ENCODE results near the gene FRMPD4. TPM values are rescaled to one million over a fixed set of nuclear protein-coding genes. Genes with fewer than 3 reads are reported as not detected.

Gene FRMPD4
- total RNA-seq, 1 donor = 1.8 TPM

GRCh38 chrX:12363216-12363615 lies 224.9 kb downstream of the FRMPD4 start:
- no peak overlapping the region for H3K27ac ChIP-seq (ENCODE audit: low read depth, low read length)
- H3K9me3 ChIP-seq (ENCODE audit: low read depth, low read length) = no peaks in the 10 kb centered on the region
- no peak overlapping the region for H3K4me3 ChIP-seq (ENCODE audit: insufficient read depth, low read length)
- H3K4me1 ChIP-seq (ENCODE audit: insufficient read depth, low read length) = peaks cover 8% of the 10 kb centered on the region
- H2AFZ ChIP-seq (ENCODE audit: low read length) = no peak overlapping the region
- no peaks in the 10 kb centered on the region for H3K79me2 ChIP-seq (ENCODE audit: insufficient read depth, low read length)
- no peak for DNase-seq (ENCODE audit: insufficient read length, low spot score, missing footprints)
- H4K20me1 ChIP-seq (ENCODE audit: insufficient read depth, low read length) = no peaks in the 10 kb centered on the region
- H3K27me3 ChIP-seq (ENCODE audit: insufficient read depth, low read length) = no peaks in the 10 kb centered on the region
- TF ChIP-seq CTCF (IDR thresholded peaks at IDR 0.05; ENCODE audit: extremely low read depth, low read depth, low read length) = no peak
- H3K36me3 ChIP-seq (ENCODE audit: insufficient read depth, low read length) = no peaks in the 10 kb centered on the region
- no peak overlapping the region for H3K4me2 ChIP-seq (ENCODE audit: insufficient read depth, low read length)

GRCh38 chrX:12366440-12366839 lies 228.2 kb downstream of the FRMPD4 start:
- Histone ChIP-seq H2AFZ (ENCODE audit: low read length) (no peak overlapping the region), H3K36me3 (ENCODE audit: insufficient read depth, low read length) (no peaks in the 10 kb centered on the region), H3K27ac (ENCODE audit: low read depth, low read length) (no peak overlapping the region), H3K4me3 (ENCODE audit: insufficient read depth, low read length) (no peak overlapping the region), H3K4me1 (ENCODE audit: insufficient read depth, low read length) (peaks cover 8% of the 10 kb centered on the region), H3K79me2 (ENCODE audit: insufficient read depth, low read length) (no peaks in the 10 kb centered on the region), H3K27me3 (ENCODE audit: insufficient read depth, low read length) (no peaks in the 10 kb centered on the region), H3K9me3 (ENCODE audit: low read depth, low read length) (no peaks in the 10 kb centered on the region), H4K20me1 (ENCODE audit: insufficient read depth, low read length) (no peaks in the 10 kb centered on the region), H3K4me2 (ENCODE audit: insufficient read depth, low read length) (no peak overlapping the region)
- TF ChIP-seq CTCF (IDR thresholded peaks at IDR 0.05; ENCODE audit: extremely low read depth, low read depth, low read length) = no peak
- no peak for DNase-seq (ENCODE audit: insufficient read length, low spot score, missing footprints)

- Histone ChIP-seq H3K4me1 (ENCODE audit: insufficient read depth, low read length) (peaks cover 5% of the 10 kb centered on the region), H3K79me2 (ENCODE audit: insufficient read depth, low read length) (no peaks in the 10 kb centered on the region), H4K20me1 (ENCODE audit: insufficient read depth, low read length) (no peaks in the 10 kb centered on the region), H3K36me3 (ENCODE audit: insufficient read depth, low read length) (no peaks in the 10 kb centered on the region), H3K27me3 (ENCODE audit: insufficient read depth, low read length) (no peaks in the 10 kb centered on the region), H3K4me3 (ENCODE audit: insufficient read depth, low read length) (no peak overlapping the region), H2AFZ (ENCODE audit: low read length) (no peak overlapping the region), H3K27ac (ENCODE audit: low read depth, low read length) (no peak overlapping the region), H3K9me3 (ENCODE audit: low read depth, low read length) (no peaks in the 10 kb centered on the region), H3K4me2 (ENCODE audit: insufficient read depth, low read length) (no peak overlapping the region)
- TF ChIP-seq CTCF (IDR thresholded peaks at IDR 0.05; ENCODE audit: extremely low read depth, low read depth, low read length) = no peak
- no peak for DNase-seq (ENCODE audit: insufficient read length, low spot score, missing footprints)
Measured at GRCh38 chrX:12367254-12367653, 229.0 kb downstream of the FRMPD4 start.

GRCh38 chrX:12370497-12370986 lies 232.3 kb downstream of the FRMPD4 start:
- TF ChIP-seq CTCF (IDR thresholded peaks at IDR 0.05; ENCODE audit: extremely low read depth, low read depth, low read length) = no peak
- H3K4me1 ChIP-seq (ENCODE audit: insufficient read depth, low read length) = peaks cover 5% of the 10 kb centered on the region
- H3K9me3 ChIP-seq (ENCODE audit: low read depth, low read length) = no peaks in the 10 kb centered on the region
- peak overlapping the region; percentile 51 for H3K27ac ChIP-seq (ENCODE audit: low read depth, low read length)
- H3K4me2 ChIP-seq (ENCODE audit: insufficient read depth, low read length) = no peak overlapping the region
- DNase-seq (ENCODE audit: insufficient read length, low spot score, missing footprints) = peak; percentile 61
- H3K4me3 ChIP-seq (ENCODE audit: insufficient read depth, low read length) = no peak overlapping the region
- no peaks in the 10 kb centered on the region for H4K20me1 ChIP-seq (ENCODE audit: insufficient read depth, low read length)
- H3K79me2 ChIP-seq (ENCODE audit: insufficient read depth, low read length) = no peaks in the 10 kb centered on the region
- no peaks in the 10 kb centered on the region for H3K36me3 ChIP-seq (ENCODE audit: insufficient read depth, low read length)
- H2AFZ ChIP-seq (ENCODE audit: low read length) = no peak overlapping the region
- H3K27me3 ChIP-seq (ENCODE audit: insufficient read depth, low read length) = no peaks in the 10 kb centered on the region

Data from osteoblast (primary cell).